Right lobe of liver (tissue), 4 donors: ENCODE data around the gene TTC7B.

Source experiments
- POLR2A ChIP-seq: fragments of 450-650 bp; IDR thresholded peaks from one replicate; pipeline ENCODE4 v1.6.1; 2017; ENCODE audit warnings: antibody characterized with exemption, mild to moderate bottlenecking
- TF ChIP-seq, protein P1 (sequence below), 4 donors: fragments of 200-600 bp in 3 of 4; fragments of 450-650 bp in 1 of 4; IDR thresholded peaks; one replicate each; pipeline versions ENCODE4 v1.5.1 to v1.8.0; 2016 to 2022; ENCODE audit warnings: antibody characterized with exemption in 4 of 4, mild to moderate bottlenecking in 2 of 4
- donor health status: DM: no; HTN: no; CAD: no.
- donor health status: DM: no; HTN: no; CAD: no.
- donor health status: DM: no; HTN: yes; CAD: no.

GRCh38 chr14:90483117-90483516 is 333.1 kb downstream of the TTC7B start:
- TF ChIP-seq, protein P1, sequence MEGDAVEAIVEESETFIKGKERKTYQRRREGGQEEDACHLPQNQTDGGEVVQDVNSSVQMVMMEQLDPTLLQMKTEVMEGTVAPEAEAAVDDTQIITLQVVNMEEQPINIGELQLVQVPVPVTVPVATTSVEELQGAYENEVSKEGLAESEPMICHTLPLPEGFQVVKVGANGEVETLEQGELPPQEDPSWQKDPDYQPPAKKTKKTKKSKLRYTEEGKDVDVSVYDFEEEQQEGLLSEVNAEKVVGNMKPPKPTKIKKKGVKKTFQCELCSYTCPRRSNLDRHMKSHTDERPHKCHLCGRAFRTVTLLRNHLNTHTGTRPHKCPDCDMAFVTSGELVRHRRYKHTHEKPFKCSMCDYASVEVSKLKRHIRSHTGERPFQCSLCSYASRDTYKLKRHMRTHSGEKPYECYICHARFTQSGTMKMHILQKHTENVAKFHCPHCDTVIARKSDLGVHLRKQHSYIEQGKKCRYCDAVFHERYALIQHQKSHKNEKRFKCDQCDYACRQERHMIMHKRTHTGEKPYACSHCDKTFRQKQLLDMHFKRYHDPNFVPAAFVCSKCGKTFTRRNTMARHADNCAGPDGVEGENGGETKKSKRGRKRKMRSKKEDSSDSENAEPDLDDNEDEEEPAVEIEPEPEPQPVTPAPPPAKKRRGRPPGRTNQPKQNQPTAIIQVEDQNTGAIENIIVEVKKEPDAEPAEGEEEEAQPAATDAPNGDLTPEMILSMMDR (IDR thresholded peaks at IDR 0.05) = no peak
- no peak for TF ChIP-seq POLR2A
